A549 (cell line): ENCODE measurements around the gene ACKR2. TPM values are rescaled to one million over a fixed set of nuclear protein-coding genes. Genes with fewer than 3 reads are reported as not detected.

Experiments
- polyA plus RNA-seq, 4 experiments: library from polyadenylated mRNA; depleted of rRNA in 3 of 4; stranded (reverse); fragments of >200 nt; fragmentation: RNase III in 1 of 4; extraction: RNeasy Plus Mini Kit Qiagen cat#74134 plus additional on column Dnase treatment in 1 of 4; gene quantifications; 2 replicates in 3 of 4; 3 replicates in 1 of 4; pipeline ENCODE4 v1.2.3, GENCODE V29; 2011 to 2017
- small RNA-seq, 6 experiments: library from RNA; depleted of rRNA; stranded (forward); fragments of <200 nt; gene quantifications; one replicate each; pipeline ENCODE3, GENCODE V24; 2012

Gene ACKR2
- polyA plus RNA-seq, 2 of the 4 experiments (the other 2 are of a cell fraction): 0.06 TPM; not detected in 1

Small RNAs within 50 kb of the gene (small RNA-seq; reads per million reads assigned to genes)
- gene CCDC13: 0 to 2.1 (median 0.04) reads per million in 6 experiments

Other genes starting within 250 kb of the ACKR2 start
- gene SEC22C, start 227.5 kb upstream of the ACKR2 start, polyA plus RNA-seq (2011; rRNA removed): 36.2 and 41.5 TPM in 2 replicates
- 29.8 to 32.9 TPM (median 31.0 TPM) in 3 replicates for gene SEC22C, start 227.5 kb upstream of the ACKR2 start, polyA plus RNA-seq (2017; fragmentation: RNase III; extraction: RNeasy Plus Mini Kit Qiagen cat#74134 plus additional on column Dnase treatment)
- gene SS18L2, start 218.6 kb upstream of the ACKR2 start, polyA plus RNA-seq (2011; rRNA removed): 30.9 and 33.8 TPM in 2 replicates
- gene SS18L2, start 218.6 kb upstream of the ACKR2 start, polyA plus RNA-seq (2017; fragmentation: RNase III; extraction: RNeasy Plus Mini Kit Qiagen cat#74134 plus additional on column Dnase treatment): 21.8 to 27.6 TPM (median 24.0 TPM) in 3 replicates
- 37.0 and 49.3 TPM in 2 replicates for gene NKTR, start 208.8 kb upstream of the ACKR2 start, polyA plus RNA-seq (2011; rRNA removed)
- 16.2 to 17.8 TPM (median 17.7 TPM) in 3 replicates for gene NKTR, start 208.8 kb upstream of the ACKR2 start, polyA plus RNA-seq (2017; fragmentation: RNase III; extraction: RNeasy Plus Mini Kit Qiagen cat#74134 plus additional on column Dnase treatment)
- gene ZBTB47, start 155.7 kb upstream of the ACKR2 start, polyA plus RNA-seq (2011; rRNA removed): 2.5 and 3.0 TPM in 2 replicates
- gene ZBTB47, start 155.7 kb upstream of the ACKR2 start, polyA plus RNA-seq (2017; fragmentation: RNase III; extraction: RNeasy Plus Mini Kit Qiagen cat#74134 plus additional on column Dnase treatment): 5.2 to 7.1 TPM (median 6.8 TPM) in 3 replicates
- gene KLHL40, start 123.9 kb upstream of the ACKR2 start, polyA plus RNA-seq (2011; rRNA removed): not detected in 2 replicates
- gene KLHL40, start 123.9 kb upstream of the ACKR2 start, polyA plus RNA-seq (2017; fragmentation: RNase III; extraction: RNeasy Plus Mini Kit Qiagen cat#74134 plus additional on column Dnase treatment): not detected in 3 replicates
- not detected in 2 replicates for gene HHATL, start 106.6 kb upstream of the ACKR2 start, polyA plus RNA-seq (2011; rRNA removed)
- gene HHATL, start 106.6 kb upstream of the ACKR2 start, polyA plus RNA-seq (2017; fragmentation: RNase III; extraction: RNeasy Plus Mini Kit Qiagen cat#74134 plus additional on column Dnase treatment): not detected in 3 replicates
- gene CCDC13, start 36.2 kb upstream of the ACKR2 start, polyA plus RNA-seq (2011; rRNA removed): 0.47 and 0.49 TPM in 2 replicates
- gene CCDC13, start 36.2 kb upstream of the ACKR2 start, polyA plus RNA-seq (2017; fragmentation: RNase III; extraction: RNeasy Plus Mini Kit Qiagen cat#74134 plus additional on column Dnase treatment): 0.33 to 0.54 TPM (median 0.41 TPM) in 3 replicates
- 104 and 158 TPM in 2 replicates for gene HIGD1A, start 5.0 kb upstream of the ACKR2 start, polyA plus RNA-seq (2011; rRNA removed)
- gene HIGD1A, start 5.0 kb upstream of the ACKR2 start, polyA plus RNA-seq (2017; fragmentation: RNase III; extraction: RNeasy Plus Mini Kit Qiagen cat#74134 plus additional on column Dnase treatment): 137 to 147 TPM (median 146 TPM) in 3 replicates
- not detected in 2 replicates for gene CYP8B1, start 66.4 kb downstream of the ACKR2 start, polyA plus RNA-seq (2011; rRNA removed)
- gene CYP8B1, start 66.4 kb downstream of the ACKR2 start, polyA plus RNA-seq (2017; fragmentation: RNase III; extraction: RNeasy Plus Mini Kit Qiagen cat#74134 plus additional on column Dnase treatment): not detected in 3 replicates
- gene ZNF662, start 96.7 kb downstream of the ACKR2 start, polyA plus RNA-seq (2011; rRNA removed): not detected in 2 replicates
- gene ZNF662, start 96.7 kb downstream of the ACKR2 start, polyA plus RNA-seq (2017; fragmentation: RNase III; extraction: RNeasy Plus Mini Kit Qiagen cat#74134 plus additional on column Dnase treatment): not detected in 3 replicates
- gene GASK1A, start 169.9 kb downstream of the ACKR2 start, polyA plus RNA-seq (2011; rRNA removed): not detected in 2 replicates
- gene GASK1A, start 169.9 kb downstream of the ACKR2 start, polyA plus RNA-seq (2017; fragmentation: RNase III; extraction: RNeasy Plus Mini Kit Qiagen cat#74134 plus additional on column Dnase treatment): not detected in 3 replicates